Vein endothelial cell (primary cell): ENCODE results near the gene CLDN4. TPM values are rescaled to one million over a fixed set of nuclear protein-coding genes. Genes with fewer than 3 reads are reported as not detected.

Experiments
- total RNA-seq: library from RNA; depleted of rRNA; stranded (reverse); fragments of >200 nt; gene quantifications from 2 replicates; pipeline ENCODE4 v1.2.3, GENCODE V29; 2012

CLDN4 gene, protein sequence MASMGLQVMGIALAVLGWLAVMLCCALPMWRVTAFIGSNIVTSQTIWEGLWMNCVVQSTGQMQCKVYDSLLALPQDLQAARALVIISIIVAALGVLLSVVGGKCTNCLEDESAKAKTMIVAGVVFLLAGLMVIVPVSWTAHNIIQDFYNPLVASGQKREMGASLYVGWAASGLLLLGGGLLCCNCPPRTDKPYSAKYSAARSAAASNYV
- total RNA-seq: under 0.01 TPM in 2 replicates

DNA sequence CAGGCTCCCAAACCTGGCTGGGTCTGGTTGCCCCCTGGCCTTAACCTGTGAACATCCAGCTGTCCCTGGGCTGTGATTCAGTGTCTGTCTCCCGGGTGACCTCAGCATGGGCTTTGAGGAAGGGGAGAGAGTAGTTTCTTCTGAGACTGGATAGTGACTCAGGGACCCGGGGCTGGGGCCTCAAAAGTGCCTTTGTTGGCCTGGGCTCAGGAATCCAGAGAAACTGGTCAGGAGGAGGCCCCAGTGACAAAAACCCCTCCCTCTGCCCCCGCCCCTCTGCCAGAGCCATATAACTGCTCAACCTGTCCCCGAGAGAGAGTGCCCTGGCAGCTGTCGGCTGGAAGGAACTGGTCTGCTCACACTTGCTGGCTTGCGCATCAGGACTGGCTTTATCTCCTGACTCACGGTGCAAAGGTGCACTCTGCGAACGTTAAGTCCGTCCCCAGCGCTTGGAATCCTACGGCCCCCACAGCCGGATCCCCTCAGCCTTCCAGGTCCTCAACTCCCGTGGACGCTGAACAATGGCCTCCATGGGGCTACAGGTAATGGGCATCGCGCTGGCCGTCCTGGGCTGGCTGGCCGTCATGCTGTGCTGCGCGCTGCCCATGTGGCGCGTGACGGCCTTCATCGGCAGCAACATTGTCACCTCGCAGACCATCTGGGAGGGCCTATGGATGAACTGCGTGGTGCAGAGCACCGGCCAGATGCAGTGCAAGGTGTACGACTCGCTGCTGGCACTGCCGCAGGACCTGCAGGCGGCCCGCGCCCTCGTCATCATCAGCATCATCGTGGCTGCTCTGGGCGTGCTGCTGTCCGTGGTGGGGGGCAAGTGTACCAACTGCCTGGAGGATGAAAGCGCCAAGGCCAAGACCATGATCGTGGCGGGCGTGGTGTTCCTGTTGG lies at the start of gene CLDN4:
TSS of gene CLDN4 (plus strand) at position 316 of the 903 bp plus-strand sequence. CDS start at position 522, 206 bp downstream.

DNA sequence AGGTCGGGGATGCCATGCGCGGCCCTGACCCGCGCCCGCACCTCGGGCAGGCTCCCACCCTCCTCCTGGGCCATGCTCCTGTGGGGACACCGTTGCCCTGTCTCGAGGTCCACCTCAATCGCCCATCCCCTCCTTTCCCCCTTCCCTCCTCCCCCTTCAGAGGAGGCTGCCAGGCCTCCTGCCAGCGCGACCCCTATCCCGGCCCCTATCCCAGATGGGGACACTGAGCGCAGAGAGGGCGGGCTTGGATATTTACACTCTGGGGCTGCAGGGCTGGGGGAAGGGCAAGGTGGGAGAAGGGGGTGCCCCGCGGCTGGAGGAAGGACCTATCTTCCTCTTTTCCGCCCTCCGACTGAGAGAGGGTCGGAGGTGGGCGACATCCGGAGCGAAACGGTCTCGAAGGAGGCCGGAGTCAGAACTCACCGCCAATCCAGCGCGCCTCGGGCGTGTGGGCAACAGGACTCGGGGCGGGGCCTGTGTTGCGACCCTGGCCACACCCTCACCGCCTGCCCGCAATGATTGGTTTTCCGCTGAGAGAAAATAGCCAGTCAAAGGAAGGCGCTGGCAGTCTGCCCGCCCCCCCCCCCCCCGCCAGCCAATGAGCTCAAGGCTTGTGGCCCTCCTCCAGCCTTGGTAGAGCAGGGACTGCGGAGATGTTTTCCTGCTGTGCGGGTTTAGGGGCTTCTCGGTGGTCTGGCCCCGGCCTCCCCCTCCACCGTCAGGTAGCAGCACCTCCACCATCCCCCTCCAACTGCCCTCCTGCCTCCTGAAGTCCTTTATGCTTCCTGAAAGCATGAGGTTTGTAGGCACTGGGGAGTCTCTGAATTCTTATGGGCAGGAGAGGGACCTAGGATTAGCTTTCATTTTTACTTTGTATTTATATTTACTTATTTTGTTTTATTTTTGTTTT lies 11.5 kb downstream of the CLDN4 start, which contains the start of gene METTL27:
TSS of gene METTL27 (minus strand) at position 450 of the 910 bp plus-strand sequence. CDS start at position 74, 376 bp downstream.

DNA sequence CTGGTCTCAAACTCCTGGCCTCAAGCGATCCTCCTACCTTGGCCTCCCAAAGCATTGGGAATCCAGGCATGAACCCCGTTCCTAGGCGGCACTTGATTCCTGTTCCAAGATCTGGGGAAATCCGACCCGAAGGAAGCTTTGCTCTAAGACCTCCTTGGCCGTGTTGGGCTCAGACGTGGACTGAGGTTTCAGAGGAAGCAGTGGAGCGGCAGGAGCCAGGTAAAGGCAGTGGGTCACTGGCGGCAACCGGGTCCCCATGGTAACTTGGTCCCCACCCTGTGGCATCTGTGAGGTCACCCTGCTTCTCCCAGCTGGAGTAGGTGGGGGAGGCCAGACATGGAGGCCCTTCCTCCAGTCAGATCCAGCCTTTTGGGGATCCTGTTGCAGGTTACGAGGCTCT lies 30.1 kb downstream of the CLDN4 start, which contains the start of gene TMEM270:
TSS of gene TMEM270 (plus strand) at position 301 of the 400 bp plus-strand sequence. CDS start at position 337, 36 bp downstream.

Other genes starting within 250 kb of the CLDN4 start
- gene MLXIPL, start 206.5 kb upstream of the CLDN4 start, total RNA-seq: not detected in 2 replicates
- gene VPS37D, start 163.2 kb upstream of the CLDN4 start, total RNA-seq: 2.5 and 3.9 TPM in 2 replicates
- gene DNAJC30, start 147.5 kb upstream of the CLDN4 start, total RNA-seq: 2.6 and 3.0 TPM in 2 replicates
- gene BUD23, start 147.4 kb upstream of the CLDN4 start, total RNA-seq: 34.0 and 35.4 TPM in 2 replicates
- 14.0 and 17.9 TPM in 2 replicates for gene STX1A, start 111.3 kb upstream of the CLDN4 start, total RNA-seq
- gene ABHD11, start 92.2 kb upstream of the CLDN4 start, total RNA-seq: 8.5 and 8.8 TPM in 2 replicates
- 0.98 TPM in 1 of 2 replicates, not detected in the other for gene CLDN3, start 60.7 kb upstream of the CLDN4 start, total RNA-seq
- gene METTL27, start 11.5 kb downstream of the CLDN4 start, total RNA-seq: 0.98 TPM in 1 of 2 replicates, not detected in the other
- gene TMEM270, start 30.2 kb downstream of the CLDN4 start, total RNA-seq: not detected in 2 replicates
- gene ELN, start 197.2 kb downstream of the CLDN4 start, total RNA-seq: 0.29 and 22.5 TPM in 2 replicates